IgD-negative memory B cell (primary cell): ENCODE data around the gene ZNF554. TPM values are rescaled to one million over a fixed set of nuclear protein-coding genes. Genes with fewer than 3 reads are reported as not detected.
"Not testable (repeated sequence)": the region's sequence is repeated elsewhere in the genome, so short reads cannot be mapped to it uniquely, and the experiment has no call there.

Experiments
- H3K27ac Mint-ChIP-seq, 3 donors: one replicate each; pipeline ENCODE4 v1.8.0; 2020 to 2022; ENCODE audit warnings: mild to moderate bottlenecking in 3 of 3, mixed read lengths in 3 of 3, moderate library complexity in 1 of 3
- H3K27me3 Mint-ChIP-seq: one replicate; pipeline ENCODE4 v1.8.0; 2021; ENCODE audit warnings: mixed read lengths
- H3K36me3 Mint-ChIP-seq: one replicate; pipeline ENCODE4 v1.8.0; 2020; ENCODE audit warnings: mild to moderate bottlenecking, mixed read lengths
- H3K4me1 Mint-ChIP-seq, 3 donors: one replicate each; pipeline ENCODE4 v1.8.0; 2020 to 2022; ENCODE audit warnings: mixed read lengths in 3 of 3, mild to moderate bottlenecking in 1 of 3
- H3K4me3 Mint-ChIP-seq, 4 donors: one replicate each; pipeline ENCODE4 v1.8.0; 2020 to 2022; ENCODE audit warnings: mild to moderate bottlenecking in 4 of 4, mixed read lengths in 4 of 4, moderate library complexity in 3 of 4
- H3K9me3 Mint-ChIP-seq, 3 donors: one replicate each; pipeline ENCODE4 v1.8.0; 2020 to 2021; ENCODE audit warnings: mixed read lengths in 3 of 3, mild to moderate bottlenecking in 1 of 3
- polyA plus RNA-seq: library from polyadenylated mRNA; unstranded; fragments of 300-500 nt; fragmentation: Illumina TruSeq; gene quantifications from one replicate; pipeline ENCODE4 v1.2.3, GENCODE V29; 2021

The ZNF554 gene
- polyA plus RNA-seq, 1 donor from 2014 or later: 4.7 TPM

DNA sequence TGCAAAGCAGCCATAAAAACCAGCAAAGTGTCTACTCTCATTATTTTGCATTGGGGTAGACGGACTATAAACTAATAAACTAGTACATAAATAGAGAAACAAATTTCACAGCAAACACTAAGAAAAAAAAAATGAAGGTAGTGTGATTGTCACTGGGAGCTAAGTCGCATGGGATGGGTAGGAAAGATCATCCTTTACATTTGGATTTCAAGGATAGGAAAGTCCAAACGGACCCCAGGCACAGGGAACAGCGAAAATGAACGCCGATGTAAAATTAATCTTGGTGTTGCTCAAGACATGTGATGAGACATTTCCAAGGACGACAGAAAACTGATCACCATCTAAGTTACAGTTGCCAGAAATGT lies 35.9 kb upstream of the ZNF554 start:
- Mint-ChIP-seq H3K4me3 (peak overlapping the region; percentile 84 to 95 (median 88)), H3K4me1 (peaks cover 25 to 43% (median 38%) of the 10 kb centered on the region in 3 donors), H3K27ac (peak overlapping the region; percentile 94 to 98 (median 94)), H3K9me3 (no peaks in the 10 kb centered on the region), H3K36me3 (peaks cover 8% of the 10 kb centered on the region), H3K27me3 (peaks cover 1% of the 10 kb centered on the region)

DNA sequence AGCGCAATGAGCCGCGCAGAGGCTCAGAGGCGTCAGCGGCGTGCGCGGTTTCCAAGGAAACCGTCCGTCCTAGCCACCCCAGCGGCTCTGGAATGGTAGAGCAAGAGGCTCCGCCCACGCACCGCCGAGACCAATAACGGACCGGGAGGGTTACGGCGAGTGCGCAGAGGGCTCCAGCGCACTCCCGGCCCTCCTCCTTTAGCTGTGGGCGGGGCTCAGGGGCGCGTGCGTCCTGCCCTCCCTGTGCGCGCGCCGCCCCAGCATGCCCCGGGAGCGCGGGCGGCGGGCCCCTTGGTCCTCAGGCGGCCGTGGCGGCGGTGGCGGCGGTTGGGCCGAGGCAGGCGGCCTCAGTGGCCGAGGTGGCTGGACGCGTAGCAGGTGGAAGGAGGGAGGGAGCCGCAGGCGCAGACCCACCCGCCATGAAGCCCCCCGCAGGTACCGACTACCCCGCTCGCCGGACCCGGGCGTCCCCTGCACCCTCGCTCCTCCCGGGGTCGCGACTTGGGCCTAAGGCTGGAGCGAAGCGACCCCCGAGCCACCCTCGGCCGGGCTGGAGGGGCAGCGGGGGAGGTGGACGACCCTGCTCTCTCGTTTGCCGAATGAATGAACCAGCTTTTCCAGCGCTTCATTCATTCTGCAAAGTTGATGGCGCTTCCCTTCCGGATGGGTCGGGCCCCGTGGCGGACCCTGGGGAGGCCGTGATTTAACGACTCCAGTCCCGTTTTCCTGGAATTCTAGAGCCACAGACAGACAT lies 34.2 kb upstream of the ZNF554 start, which contains the start of gene THOP1:
TSS of gene THOP1 (plus strand) at position 260 of the 754 bp plus-strand sequence. CDS start at position 420, 160 bp downstream.
- Mint-ChIP-seq H3K9me3 (no peaks in the 10 kb centered on the region), H3K4me1 (peaks cover 34 to 46% (median 45%) of the 10 kb centered on the region in 3 donors)

DNA sequence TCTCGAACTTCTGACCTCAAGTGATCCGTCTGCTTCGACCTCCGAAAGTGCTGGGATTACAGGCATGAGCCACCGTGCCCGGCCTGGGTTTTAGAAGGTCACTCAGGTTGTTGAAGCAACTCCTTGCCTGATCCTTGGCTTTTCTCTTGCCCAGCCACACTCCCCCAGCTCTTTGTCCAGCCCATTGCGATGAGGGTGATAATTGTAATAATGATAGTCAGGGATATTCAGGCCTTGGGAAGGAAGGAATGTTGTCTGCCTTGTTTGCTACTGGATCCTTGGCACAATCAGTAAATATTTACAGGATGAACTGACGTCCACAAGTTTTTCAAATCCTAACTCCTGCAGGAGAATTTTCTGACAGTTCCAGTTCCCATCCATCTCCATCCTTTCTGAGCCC lies 32.6 kb upstream of the ZNF554 start:
- H3K27ac Mint-ChIP-seq: peak overlapping the region in 2 of 3 donors; percentile 18 to 90
- peaks cover 1% of the 10 kb centered on the region for H3K27me3 Mint-ChIP-seq
- H3K9me3 Mint-ChIP-seq: no peaks in the 10 kb centered on the region
- H3K4me3 Mint-ChIP-seq: peak overlapping the region; percentile 14 to 84 (median 56)
- H3K36me3 Mint-ChIP-seq: peaks cover 4% of the 10 kb centered on the region
- peaks cover 30 to 34% (median 33%) of the 10 kb centered on the region in 3 donors for H3K4me1 Mint-ChIP-seq

More for the DNA sequence above, 34.2 kb upstream of the ZNF554 start, which contains the start of gene THOP1:
- H3K36me3 Mint-ChIP-seq: peaks cover 4% of the 10 kb centered on the region
- H3K27ac Mint-ChIP-seq: peak within 1 kb of the TSS; percentile 82 to 94 (median 93)
- peaks cover 1% of the 10 kb centered on the region for H3K27me3 Mint-ChIP-seq
- H3K4me3 Mint-ChIP-seq: peak within 1 kb of the TSS; percentile 80 to 95 (median 86)

DNA sequence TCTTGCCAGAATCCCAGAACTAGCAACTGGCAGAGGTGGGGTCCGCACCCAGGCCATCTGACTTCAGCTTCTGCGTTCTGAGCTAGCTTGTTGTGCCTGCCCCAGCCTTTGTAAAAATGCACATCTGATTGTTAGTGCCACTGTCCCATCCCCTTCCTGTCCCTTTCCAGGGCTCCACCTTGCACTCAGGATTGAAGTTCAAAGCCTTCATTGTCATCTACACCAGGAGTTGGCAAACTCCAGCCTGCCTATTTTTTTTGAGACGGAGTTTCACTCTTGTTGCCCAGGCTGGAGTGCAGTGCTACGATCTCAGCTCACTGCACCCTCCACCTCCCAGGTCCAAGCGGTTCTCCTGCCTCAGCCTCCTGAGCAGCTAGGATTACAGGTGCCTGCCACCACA lies 31.4 kb upstream of the ZNF554 start:
- Mint-ChIP-seq H3K36me3 (peaks cover 4% of the 10 kb centered on the region), H3K4me1 (peaks cover 27 to 31% (median 28%) of the 10 kb centered on the region in 3 donors), H3K9me3 (no peaks in the 10 kb centered on the region), H3K4me3 (peak overlapping the region in 2 of 4 donors; percentile 84 to 85), H3K27me3 (peaks cover 1% of the 10 kb centered on the region), H3K27ac (peak overlapping the region; percentile 33 to 94 (median 90))

DNA sequence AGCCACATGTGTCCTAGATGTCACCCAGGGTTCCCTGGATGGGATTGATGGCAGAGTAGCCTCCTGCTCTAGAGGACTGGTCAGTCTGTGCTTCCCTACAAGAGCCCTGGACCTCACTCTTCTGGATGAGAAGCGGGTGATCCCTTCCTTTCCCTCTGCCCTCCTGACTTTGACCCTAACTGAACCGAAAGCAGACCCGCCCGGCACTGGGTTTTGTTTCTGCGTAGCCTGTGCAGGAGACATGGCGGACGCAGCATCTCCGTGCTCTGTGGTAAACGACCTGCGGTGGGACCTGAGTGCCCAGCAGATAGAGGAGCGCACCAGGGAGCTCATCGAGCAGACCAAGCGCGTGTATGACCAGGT lies 29.5 kb upstream of the ZNF554 start:
- H3K27ac Mint-ChIP-seq: peak overlapping the region in 1 of 3 donors; percentile 67
- H3K27me3 Mint-ChIP-seq: peaks cover 1% of the 10 kb centered on the region
- peaks cover 6% of the 10 kb centered on the region for H3K36me3 Mint-ChIP-seq
- no peaks in the 10 kb centered on the region for H3K9me3 Mint-ChIP-seq
- H3K4me3 Mint-ChIP-seq: peak overlapping the region in 1 of 4 donors; percentile 84
- peaks cover 18 to 24% (median 20%) of the 10 kb centered on the region in 3 donors for H3K4me1 Mint-ChIP-seq

DNA sequence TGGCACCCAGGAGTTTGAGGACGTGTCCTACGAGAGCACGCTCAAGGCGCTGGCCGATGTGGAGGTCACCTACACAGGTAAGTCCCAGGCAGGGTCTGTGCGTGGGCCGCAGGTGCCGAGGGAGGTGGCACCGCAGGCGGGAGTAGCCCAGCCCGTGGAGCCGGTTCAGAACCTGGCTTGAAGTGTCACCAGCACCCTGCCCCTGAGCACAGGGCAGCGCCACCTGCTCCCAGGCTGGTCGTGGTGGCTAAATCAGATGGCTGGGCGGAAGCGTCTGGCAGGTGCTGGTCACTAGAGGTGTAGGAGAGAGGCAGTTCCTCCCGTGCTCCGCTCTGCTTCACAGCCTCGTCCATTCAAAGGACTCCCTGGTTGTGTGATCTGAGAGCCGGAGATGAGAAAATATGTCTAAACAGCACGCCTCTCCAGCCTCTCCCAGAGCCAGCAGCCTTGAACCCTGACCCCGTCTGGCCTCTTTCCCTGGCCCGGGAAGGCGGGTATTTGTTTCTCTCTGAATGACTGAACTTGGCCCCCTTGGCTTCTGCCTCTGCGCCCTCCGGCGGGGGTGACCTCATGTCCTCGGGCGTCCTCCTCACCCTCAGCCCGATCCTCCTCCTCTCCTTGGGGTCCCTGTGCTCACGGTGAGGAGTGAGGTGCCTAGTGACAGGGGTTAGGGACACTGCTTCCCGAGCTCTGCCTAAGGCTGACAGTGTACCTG lies 29.0 kb upstream of the ZNF554 start:
- Mint-ChIP-seq H3K27ac (peak overlapping the region in 1 of 3 donors; percentile 67), H3K4me1 (peaks cover 16 to 24% (median 20%) of the 10 kb centered on the region in 3 donors), H3K4me3 (no peak overlapping the region)

DNA sequence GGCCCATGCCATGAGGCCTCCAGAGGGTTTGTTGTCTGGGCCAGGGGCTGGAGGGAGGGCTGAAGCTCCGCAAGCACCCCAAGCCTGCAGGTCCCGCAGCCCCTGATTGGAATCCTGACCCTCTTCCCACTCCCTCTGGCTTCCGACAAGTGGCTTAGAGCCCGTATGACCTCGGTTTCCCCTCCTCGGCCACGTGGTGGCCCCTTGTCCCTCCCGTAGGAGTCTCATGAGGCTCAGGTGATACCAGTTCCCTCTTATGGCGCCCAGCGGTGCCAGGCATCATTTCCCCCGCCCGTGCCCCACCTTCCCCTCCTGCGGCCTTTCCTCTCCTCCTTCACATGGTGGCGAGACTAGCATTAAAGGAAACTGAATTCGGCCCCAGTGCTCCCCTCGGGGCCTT lies 28.2 kb upstream of the ZNF554 start:
- Mint-ChIP-seq H3K4me1 (peaks cover 13 to 19% (median 17%) of the 10 kb centered on the region in 3 donors), H3K27ac (no peak overlapping the region), H3K27me3 (no peaks in the 10 kb centered on the region), H3K9me3 (no peaks in the 10 kb centered on the region), H3K4me3 (no peak overlapping the region), H3K36me3 (peaks cover 8% of the 10 kb centered on the region)

More for the DNA sequence above, 29.0 kb upstream of the ZNF554 start:
- Mint-ChIP-seq H3K9me3 (no peaks in the 10 kb centered on the region), H3K27me3 (peaks cover 1% of the 10 kb centered on the region), H3K36me3 (peaks cover 6% of the 10 kb centered on the region)

DNA sequence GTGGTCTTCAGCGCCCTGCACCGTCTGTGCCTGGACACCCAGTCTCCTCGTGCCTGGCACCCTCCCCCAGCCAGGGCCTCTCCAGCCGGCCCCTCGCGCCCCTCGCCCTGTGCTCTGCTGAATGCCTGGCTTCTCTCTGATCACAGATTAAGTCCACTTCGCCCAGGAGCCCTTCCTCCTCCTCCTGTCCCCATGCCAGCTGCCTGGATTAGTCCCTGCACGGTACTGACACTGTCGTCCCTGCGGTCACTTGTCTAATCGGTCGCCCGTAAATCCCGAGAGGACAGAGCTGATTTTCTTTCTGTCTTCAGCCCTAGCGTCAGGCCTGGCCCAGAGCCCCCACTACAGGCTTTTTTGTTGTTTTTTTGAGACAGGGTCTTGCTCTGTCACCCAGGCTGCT lies 27.8 kb upstream of the ZNF554 start:
- H3K36me3 Mint-ChIP-seq: peaks cover 8% of the 10 kb centered on the region
- no peak overlapping the region for H3K27ac Mint-ChIP-seq
- H3K4me3 Mint-ChIP-seq: no peak overlapping the region

DNA sequence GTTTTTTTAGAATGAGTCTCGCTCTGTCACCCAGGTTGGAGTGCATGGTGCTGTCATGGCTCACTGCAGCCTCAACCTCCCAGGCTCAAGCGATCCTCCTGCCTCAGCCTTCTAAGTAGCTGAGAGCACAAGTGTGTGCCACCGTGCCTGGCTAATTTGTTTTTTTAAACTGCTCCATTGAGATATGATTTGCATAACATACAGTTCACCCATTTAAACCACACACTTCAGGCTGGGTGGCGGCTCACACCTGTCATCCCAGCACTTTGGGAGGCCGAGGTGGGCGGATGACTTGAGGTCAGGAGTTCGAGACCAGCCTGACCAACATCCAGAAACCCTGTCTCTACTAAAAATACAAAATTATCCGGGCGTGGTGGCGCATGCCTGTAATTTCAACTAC lies 27.0 kb upstream of the ZNF554 start:
- H3K27me3 Mint-ChIP-seq, H3K36me3 Mint-ChIP-seq, H3K27ac Mint-ChIP-seq, H3K9me3 Mint-ChIP-seq: not testable (repeated sequence)
- Mint-ChIP-seq H3K4me1 (peaks cover 8 to 14% (median 12%) of the 10 kb centered on the region in 3 donors), H3K4me3 (peak overlapping the region in 1 of 4 donors; percentile 50)

More for the DNA sequence above, 27.8 kb upstream of the ZNF554 start:
- H3K9me3 Mint-ChIP-seq: no peaks in the 10 kb centered on the region
- peaks cover 13 to 19% (median 17%) of the 10 kb centered on the region in 3 donors for H3K4me1 Mint-ChIP-seq
- H3K27me3 Mint-ChIP-seq: no peaks in the 10 kb centered on the region

DNA sequence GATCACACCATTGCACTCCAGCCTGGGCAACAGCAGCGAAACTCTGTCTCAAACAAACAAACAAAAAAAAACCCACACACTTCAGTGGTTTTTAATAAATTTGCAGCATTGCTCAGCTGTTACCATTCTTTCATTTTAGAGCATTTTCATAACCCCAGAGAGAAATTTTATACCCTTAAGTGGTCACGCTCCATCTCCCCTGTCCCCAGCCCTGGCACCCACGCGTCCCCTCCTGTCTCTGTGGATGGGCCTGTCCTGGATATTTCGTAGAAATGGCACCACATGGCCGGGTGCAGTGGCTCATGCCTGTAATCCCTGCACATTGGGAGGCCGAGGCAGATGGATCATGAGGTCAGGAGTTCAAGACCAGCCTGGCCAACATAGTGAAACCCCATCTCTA lies 26.5 kb upstream of the ZNF554 start:
- no peaks in the 10 kb centered on the region for H3K27me3 Mint-ChIP-seq
- H3K9me3 Mint-ChIP-seq: no peaks in the 10 kb centered on the region
- no peak overlapping the region for H3K27ac Mint-ChIP-seq
- H3K4me1 Mint-ChIP-seq: peaks cover 8 to 13% (median 12%) of the 10 kb centered on the region in 3 donors
- peaks cover 5% of the 10 kb centered on the region for H3K36me3 Mint-ChIP-seq
- H3K4me3 Mint-ChIP-seq: peak overlapping the region in 1 of 4 donors; percentile 50

DNA sequence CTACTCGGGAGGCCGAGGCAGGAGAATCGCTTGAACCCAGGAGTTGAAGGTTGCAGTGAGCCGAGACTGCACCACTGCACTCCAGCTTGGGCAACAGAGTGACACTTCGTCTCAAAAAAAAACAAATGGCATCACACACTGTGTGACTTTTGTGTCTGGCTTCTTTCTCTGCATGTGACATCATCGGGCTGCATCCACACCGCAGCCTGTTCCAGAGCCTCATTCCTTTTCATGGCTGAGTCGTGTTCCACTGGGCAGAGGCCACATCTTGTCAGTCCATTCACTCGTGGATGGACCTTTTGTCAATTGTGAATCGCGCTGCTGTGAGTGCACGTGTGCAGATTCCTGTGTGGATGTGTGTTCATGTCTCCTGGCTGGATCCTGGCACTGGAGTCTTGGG lies 26.1 kb upstream of the ZNF554 start:
- peaks cover 8 to 13% (median 12%) of the 10 kb centered on the region in 3 donors for H3K4me1 Mint-ChIP-seq
- peaks cover 5% of the 10 kb centered on the region for H3K36me3 Mint-ChIP-seq
- H3K27me3 Mint-ChIP-seq: no peaks in the 10 kb centered on the region
- no peaks in the 10 kb centered on the region for H3K9me3 Mint-ChIP-seq
- no peak overlapping the region for H3K27ac Mint-ChIP-seq
- no peak overlapping the region for H3K4me3 Mint-ChIP-seq

DNA sequence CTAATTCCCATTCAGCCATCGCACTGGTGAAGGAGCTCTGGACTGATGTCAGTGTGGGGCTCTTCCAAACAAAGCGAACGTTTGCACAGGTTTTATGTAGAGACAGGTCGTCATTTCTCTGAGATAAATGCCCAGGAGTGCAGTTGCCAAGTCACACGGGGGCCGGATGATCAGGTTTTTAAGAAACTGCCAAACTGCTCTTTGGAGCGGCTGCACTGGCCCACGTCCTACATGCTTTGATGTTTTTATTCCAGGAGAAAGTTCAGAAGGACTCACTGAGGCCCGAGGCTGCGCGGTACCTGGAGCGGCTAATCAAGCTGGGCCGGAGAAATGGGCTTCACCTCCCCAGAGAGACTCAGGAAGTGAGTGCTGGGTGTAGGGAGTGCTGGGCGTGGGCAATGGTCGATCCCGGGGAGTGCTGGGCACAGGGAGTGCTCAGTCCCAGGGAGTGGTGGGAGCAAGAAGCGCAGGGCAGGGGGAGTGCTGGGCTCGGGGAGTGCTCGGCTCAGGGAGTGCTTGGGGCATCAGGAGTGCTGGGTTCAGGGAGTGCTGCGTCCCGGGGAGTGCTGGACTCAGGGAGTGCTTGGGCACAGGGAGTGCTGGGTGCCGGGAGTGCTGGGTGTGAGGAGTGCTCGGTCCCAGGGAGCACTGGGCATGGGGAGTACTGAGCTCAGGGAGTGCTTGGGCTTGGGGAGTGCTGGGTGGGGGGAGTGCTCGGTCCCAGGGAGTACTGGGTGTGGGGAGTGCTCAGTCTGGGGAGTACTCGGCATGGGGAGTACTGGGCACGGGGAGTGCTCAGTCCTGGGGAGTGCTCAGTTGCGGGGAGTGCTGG lies 23.6 kb upstream of the ZNF554 start:
- Mint-ChIP-seq H3K36me3 (peaks cover 5% of the 10 kb centered on the region), H3K4me3 (no peak overlapping the region), H3K27ac (peak overlapping the region in 1 of 3 donors; percentile 59), H3K9me3 (no peaks in the 10 kb centered on the region), H3K4me1 (peaks cover 0 to 3% (median 2%) of the 10 kb centered on the region in 3 donors), H3K27me3 (no peaks in the 10 kb centered on the region)

DNA sequence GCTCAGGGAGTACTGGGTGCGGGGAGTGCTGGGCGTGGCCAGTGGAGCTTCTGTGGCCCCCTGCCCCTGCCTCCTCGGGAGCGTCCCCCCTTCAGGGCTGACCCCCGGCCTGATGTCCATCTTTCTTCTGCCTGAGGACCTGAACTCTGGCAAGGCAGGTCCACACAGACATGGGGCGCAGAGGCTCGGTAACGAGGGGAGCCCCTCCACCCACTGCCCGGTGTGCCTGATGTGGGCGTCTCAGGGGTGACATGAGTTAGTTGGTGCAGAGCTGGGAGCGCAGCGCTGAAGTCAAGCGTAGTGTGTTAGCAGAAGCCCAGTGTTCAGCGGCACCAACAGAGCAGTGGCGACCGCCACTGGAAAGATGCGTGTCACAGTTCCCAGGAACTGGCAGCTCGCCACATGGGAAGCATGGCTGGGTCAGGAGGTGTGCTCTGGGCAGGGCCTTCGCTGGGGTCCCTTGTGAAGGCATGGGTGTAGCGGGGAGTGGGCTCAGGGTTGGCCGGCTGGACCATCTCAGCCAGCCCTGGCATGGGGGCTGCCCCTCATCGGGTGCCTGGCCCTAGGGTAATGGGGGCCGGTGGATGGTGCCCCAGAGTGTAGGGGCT lies 22.9 kb upstream of the ZNF554 start:
- Mint-ChIP-seq H3K9me3 (no peaks in the 10 kb centered on the region), H3K4me3 (no peak overlapping the region), H3K4me1 (peaks cover 0 to 3% (median 2%) of the 10 kb centered on the region in 3 donors), H3K27ac (no peak overlapping the region), H3K36me3 (peaks cover 5% of the 10 kb centered on the region), H3K27me3 (no peaks in the 10 kb centered on the region)

DNA sequence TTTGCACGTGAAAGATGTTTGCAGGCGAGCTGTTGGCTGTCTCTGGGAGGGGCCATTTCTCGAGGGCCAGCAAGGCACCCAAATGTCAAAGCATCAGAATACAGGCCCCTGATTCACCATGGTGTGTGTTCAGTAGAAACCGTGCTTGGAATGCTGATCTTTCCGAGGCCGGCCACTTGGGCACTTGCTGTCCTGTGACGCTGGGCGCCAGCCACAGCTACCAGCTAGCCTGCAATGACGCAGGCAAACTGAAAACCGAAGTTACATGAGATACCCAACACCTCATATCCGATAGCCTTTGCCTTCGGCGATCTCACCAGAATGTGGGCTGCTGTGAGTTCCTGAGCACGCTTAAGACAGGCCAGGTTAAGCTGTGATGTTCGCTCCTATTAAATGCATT lies 22.4 kb upstream of the ZNF554 start:
- H3K4me3 Mint-ChIP-seq: no peak overlapping the region
- peaks cover 5% of the 10 kb centered on the region for H3K36me3 Mint-ChIP-seq

More for the DNA sequence above, 22.4 kb upstream of the ZNF554 start:
- Mint-ChIP-seq H3K27ac (no peak overlapping the region), H3K27me3 (no peaks in the 10 kb centered on the region), H3K4me1 (peaks cover 0 to 3% (median 2%) of the 10 kb centered on the region in 3 donors), H3K9me3 (no peaks in the 10 kb centered on the region)
